Measurements from ENCODE around the gene ABCB11. TPM values are rescaled to one million over a fixed set of nuclear protein-coding genes. Genes with fewer than 3 reads are reported as not detected.

ABCB11 gene
- total and polyA plus RNA-seq, 9 of the 15 experiments (the other 6 are each of a cell fraction or from before 2014, with no cell fraction given) = 0.04 to 0.51 (median 0.10) TPM; not detected in 1

DNA sequence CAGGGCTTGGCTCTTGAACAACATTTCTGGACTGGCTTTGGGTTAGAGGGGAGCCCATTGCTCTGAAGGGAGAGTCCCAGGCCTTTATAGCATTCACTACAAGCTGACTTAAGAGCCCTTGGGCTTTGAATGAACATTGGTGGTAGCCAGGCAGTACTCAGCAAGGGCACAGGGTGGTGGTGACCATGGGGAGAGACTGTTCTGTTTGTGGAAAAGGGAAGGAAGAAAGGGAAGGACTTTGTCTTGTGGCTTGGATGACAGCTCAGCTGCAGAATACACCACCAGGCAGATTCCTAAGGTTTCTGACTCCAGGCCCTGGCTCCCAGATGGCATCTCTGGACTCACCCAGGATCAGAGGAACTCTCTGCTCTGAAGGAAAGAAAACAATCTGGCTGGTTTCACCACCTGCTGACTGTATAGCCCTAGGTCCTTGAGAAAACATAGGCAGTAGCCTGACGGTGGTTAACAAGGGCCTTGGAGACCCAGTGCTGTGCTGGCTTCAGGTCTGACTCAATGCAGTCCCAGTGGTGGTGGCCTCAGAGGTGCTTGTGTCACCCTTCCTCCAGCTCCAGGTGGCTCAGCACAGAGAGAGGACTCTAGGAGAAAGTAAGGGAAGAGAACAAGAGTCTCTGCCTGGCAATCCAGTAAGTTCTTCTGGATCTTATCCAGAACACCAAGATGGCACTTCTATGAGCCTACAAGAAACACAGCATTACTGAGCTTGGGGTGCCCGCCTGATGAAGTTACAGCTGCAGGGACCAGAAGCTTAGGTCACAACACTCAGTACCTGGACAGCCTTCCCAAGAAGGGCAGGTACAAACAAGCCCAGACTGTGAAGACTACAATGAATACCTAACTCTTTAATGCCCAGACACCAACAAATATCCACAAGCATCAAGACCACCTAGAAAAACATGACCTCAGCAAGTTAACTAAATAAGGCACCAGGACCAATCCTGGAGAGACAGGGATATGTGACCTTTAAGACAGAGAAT is 16.4 kb upstream of the ABCB11 start (continued):
- no peak for TF ChIP-seq RB1 (IDR thresholded peaks at IDR 0.05; ENCODE audit: low read depth)
- no peak for TF ChIP-seq ETV5 (CRISPR knock-in tag; IDR thresholded peaks at IDR 0.05; ENCODE audit: low read depth)
- no peak for TF ChIP-seq TAL1 (IDR thresholded peaks at IDR 0.05)
- no peak for TF ChIP-seq ZNF77 (CRISPR knock-in tag; IDR thresholded peaks at IDR 0.05)
- TF ChIP-seq, protein P1, sequence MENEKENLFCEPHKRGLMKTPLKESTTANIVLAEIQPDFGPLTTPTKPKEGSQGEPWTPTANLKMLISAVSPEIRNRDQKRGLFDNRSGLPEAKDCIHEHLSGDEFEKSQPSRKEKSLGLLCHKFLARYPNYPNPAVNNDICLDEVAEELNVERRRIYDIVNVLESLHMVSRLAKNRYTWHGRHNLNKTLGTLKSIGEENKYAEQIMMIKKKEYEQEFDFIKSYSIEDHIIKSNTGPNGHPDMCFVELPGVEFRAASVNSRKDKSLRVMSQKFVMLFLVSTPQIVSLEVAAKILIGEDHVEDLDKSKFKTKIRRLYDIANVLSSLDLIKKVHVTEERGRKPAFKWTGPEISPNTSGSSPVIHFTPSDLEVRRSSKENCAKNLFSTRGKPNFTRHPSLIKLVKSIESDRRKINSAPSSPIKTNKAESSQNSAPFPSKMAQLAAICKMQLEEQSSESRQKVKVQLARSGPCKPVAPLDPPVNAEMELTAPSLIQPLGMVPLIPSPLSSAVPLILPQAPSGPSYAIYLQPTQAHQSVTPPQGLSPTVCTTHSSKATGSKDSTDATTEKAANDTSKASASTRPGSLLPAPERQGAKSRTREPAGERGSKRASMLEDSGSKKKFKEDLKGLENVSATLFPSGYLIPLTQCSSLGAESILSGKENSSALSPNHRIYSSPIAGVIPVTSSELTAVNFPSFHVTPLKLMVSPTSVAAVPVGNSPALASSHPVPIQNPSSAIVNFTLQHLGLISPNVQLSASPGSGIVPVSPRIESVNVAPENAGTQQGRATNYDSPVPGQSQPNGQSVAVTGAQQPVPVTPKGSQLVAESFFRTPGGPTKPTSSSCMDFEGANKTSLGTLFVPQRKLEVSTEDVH (IDR thresholded peaks at IDR 0.05; ENCODE audit: low read depth, partially characterized antibody) = no peak
- no peak for TF ChIP-seq ELF4 (CRISPR knock-in tag; IDR thresholded peaks at IDR 0.05)
- no peak for TF ChIP-seq MYBL2 (IDR thresholded peaks at IDR 0.05; ENCODE audit: low read depth)
- TF ChIP-seq MYBL2 (CRISPR knock-in tag; IDR thresholded peaks at IDR 0.05; ENCODE audit: borderline replicate concordance) = no peak
